ENCODE results near the gene CES2. TPM values are rescaled to one million over a fixed set of nuclear protein-coding genes. Genes with fewer than 3 reads are reported as not detected.

CES2 gene
- total RNA-seq, 4 donors from 2014 or later, result 25.1 to 34.3 (median 28.1) TPM

- TF ChIP-seq, protein P1, sequence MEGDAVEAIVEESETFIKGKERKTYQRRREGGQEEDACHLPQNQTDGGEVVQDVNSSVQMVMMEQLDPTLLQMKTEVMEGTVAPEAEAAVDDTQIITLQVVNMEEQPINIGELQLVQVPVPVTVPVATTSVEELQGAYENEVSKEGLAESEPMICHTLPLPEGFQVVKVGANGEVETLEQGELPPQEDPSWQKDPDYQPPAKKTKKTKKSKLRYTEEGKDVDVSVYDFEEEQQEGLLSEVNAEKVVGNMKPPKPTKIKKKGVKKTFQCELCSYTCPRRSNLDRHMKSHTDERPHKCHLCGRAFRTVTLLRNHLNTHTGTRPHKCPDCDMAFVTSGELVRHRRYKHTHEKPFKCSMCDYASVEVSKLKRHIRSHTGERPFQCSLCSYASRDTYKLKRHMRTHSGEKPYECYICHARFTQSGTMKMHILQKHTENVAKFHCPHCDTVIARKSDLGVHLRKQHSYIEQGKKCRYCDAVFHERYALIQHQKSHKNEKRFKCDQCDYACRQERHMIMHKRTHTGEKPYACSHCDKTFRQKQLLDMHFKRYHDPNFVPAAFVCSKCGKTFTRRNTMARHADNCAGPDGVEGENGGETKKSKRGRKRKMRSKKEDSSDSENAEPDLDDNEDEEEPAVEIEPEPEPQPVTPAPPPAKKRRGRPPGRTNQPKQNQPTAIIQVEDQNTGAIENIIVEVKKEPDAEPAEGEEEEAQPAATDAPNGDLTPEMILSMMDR (IDR thresholded peaks at IDR 0.05), result no peak
- ATAC-seq (ENCODE audit: low FRiP score) (peak; percentile 50), DNase-seq (ENCODE audit: low spot score) (no peak)
Measured at GRCh38 chr16:66961065-66961744, 25.9 kb downstream of the CES2 start, which contains the start of gene CES3. CES3 (plus strand) TSS chr16:66961266; CDS start chr16:66961308, 42 bp downstream.

- DNase-seq (ENCODE audit: low spot score) (no peak), ATAC-seq (ENCODE audit: low FRiP score) (no peak)
- TF ChIP-seq, protein P1 (IDR thresholded peaks at IDR 0.05), result no peak
Measured at GRCh38 chr16:66961914-66962313, 26.6 kb downstream of the CES2 start.

DNA sequence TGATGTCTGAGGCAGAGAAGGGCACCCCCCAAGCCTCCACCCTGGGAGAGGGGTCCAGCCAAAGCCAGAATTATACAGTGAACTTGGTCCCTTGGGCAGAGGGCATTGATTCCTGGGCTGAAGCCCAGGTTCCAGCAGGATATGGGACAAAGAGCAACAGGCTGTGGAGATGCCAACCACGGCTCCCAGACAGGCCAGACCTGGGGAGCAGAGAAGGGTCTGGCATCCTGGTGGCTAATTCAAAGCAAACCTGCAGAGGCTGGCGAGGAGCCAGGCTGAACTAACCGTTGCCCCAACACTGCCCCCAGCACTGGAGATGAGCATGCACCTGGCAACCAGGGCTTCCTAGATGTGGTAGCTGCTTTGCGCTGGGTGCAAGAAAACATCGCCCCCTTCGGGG is 28.7 kb downstream of the CES2 start:
- DNase-seq (ENCODE audit: low spot score) (no peak), ATAC-seq (ENCODE audit: low FRiP score) (no peak)
- TF ChIP-seq, protein P1 (IDR thresholded peaks at IDR 0.05), result no peak

- DNase-seq (ENCODE audit: low spot score), result no peak
- no peak for ATAC-seq (ENCODE audit: low FRiP score)
- TF ChIP-seq, protein P1 (IDR thresholded peaks at IDR 0.05), result no peak
Measured at GRCh38 chr16:66968847-66969246, 33.5 kb downstream of the CES2 start.

GRCh38 chr16:66970775-66971720 is 35.7 kb downstream of the CES2 start:
- ATAC-seq (ENCODE audit: low FRiP score), result no peak
- TF ChIP-seq, protein P1 (IDR thresholded peaks at IDR 0.05), result no peak

GRCh38 chr16:66972983-66973382 is 37.7 kb downstream of the CES2 start:
- DNase-seq (ENCODE audit: low spot score) (no peak), ATAC-seq (ENCODE audit: low FRiP score) (no peak)
- TF ChIP-seq, protein P1 (IDR thresholded peaks at IDR 0.05), result no peak

More at GRCh38 chr16:66970775-66971720, 35.7 kb downstream of the CES2 start:
- no peak for DNase-seq (ENCODE audit: low spot score)
